ENCODE data around the gene TSHZ2.

- TF ChIP-seq CTCF (IDR thresholded peaks at IDR 0.05) (no peak), JUN (CRISPR knock-in tag; IDR thresholded peaks at IDR 0.05) (no peak), IRF2 (CRISPR knock-in tag; IDR thresholded peaks at IDR 0.05; ENCODE audit: borderline replicate concordance, low read depth) (no peak), MAX (CRISPR knock-in tag; IDR thresholded peaks at IDR 0.05) (no peak), E2F1 (CRISPR knock-in tag; IDR thresholded peaks at IDR 0.05) (no peak), FOXJ3 (CRISPR knock-in tag; IDR thresholded peaks at IDR 0.05; ENCODE audit: borderline replicate concordance) (no peak)
Measured at GRCh38 chr20:53331151-53331973, 359.2 kb downstream of the TSHZ2 start.

Data from WTC11 (cell line).